ENCODE measurements around the gene BRF1.

Gene BRF1

GRCh38 chr14:105207460-105207901, 93.3 kb downstream of the BRF1 start:
- DNase-seq: no peak

GRCh38 chr14:105206873-105207272, 93.9 kb downstream of the BRF1 start:
- no peak for DNase-seq

- no peak for DNase-seq
Observed at GRCh38 chr14:105205673-105206208, 95.1 kb downstream of the BRF1 start.

- DNase-seq: no peak
Observed at GRCh38 chr14:105204931-105205672, 95.7 kb downstream of the BRF1 start.

- DNase-seq: no peak
Observed at GRCh38 chr14:105204206-105204930, 96.4 kb downstream of the BRF1 start.

- DNase-seq: no peak
Observed at GRCh38 chr14:105203701-105204100, 97.1 kb downstream of the BRF1 start.

- peak; percentile 35 for DNase-seq
Observed at GRCh38 chr14:105203057-105203531, 97.7 kb downstream of the BRF1 start.

- DNase-seq: no peak
Observed at GRCh38 chr14:105201925-105202513, 98.8 kb downstream of the BRF1 start.

GRCh38 chr14:105201156-105201924, 99.5 kb downstream of the BRF1 start:
- DNase-seq: no peak

- no peak for DNase-seq
Observed at GRCh38 chr14:105200641-105201040, 100.2 kb downstream of the BRF1 start.

- DNase-seq: no peak
Observed at GRCh38 chr14:105200074-105200473, 100.7 kb downstream of the BRF1 start.

GRCh38 chr14:105199093-105199492, 101.7 kb downstream of the BRF1 start:
- no peak for DNase-seq

- DNase-seq: no peak
Observed at GRCh38 chr14:105198588-105198987, 102.2 kb downstream of the BRF1 start.

- DNase-seq: no peak
Observed at GRCh38 chr14:105197211-105197641, 103.6 kb downstream of the BRF1 start.

GRCh38 chr14:105196265-105196960, 104.4 kb downstream of the BRF1 start:
- DNase-seq: no peak

GRCh38 chr14:105195522-105196264, 105.1 kb downstream of the BRF1 start:
- no peak for DNase-seq

GRCh38 chr14:105195051-105195450, 105.8 kb downstream of the BRF1 start:
- no peak for DNase-seq

GRCh38 chr14:105193916-105194782, 106.7 kb downstream of the BRF1 start:
- DNase-seq: no peak

- no peak for DNase-seq
Observed at GRCh38 chr14:105192866-105193731, 107.7 kb downstream of the BRF1 start.
